Loucy (cell line): ENCODE data around the gene NPIPB8.
"Not testable (repeated sequence)": the region's sequence is repeated elsewhere in the genome, so short reads cannot be mapped to it uniquely, and the experiment has no call there.

ENCODE experiments used
- H2AFZ ChIP-seq: fragments of 200-600 bp; sonication (generic); 2 replicates; pipeline ENCODE4 v1.6.0; 2016; ENCODE audit warnings: antibody characterized with exemption, mild to moderate bottlenecking, low read length, moderate library complexity
- H3F3A ChIP-seq: fragments of 200-600 bp; 2 replicates; pipeline ENCODE4 v1.6.0; 2016; ENCODE audit warnings: antibody characterized with exemption, low read depth, mild to moderate bottlenecking
- H3K27me3 ChIP-seq: fragments of 200-600 bp; sonication (generic); 2 replicates; pipeline ENCODE4 v1.6.1; 2014; ENCODE audit warnings: low read length, mild to moderate bottlenecking; ENCODE audit not compliant: insufficient read depth, poor library complexity, severe bottlenecking
- H3K36me3 ChIP-seq: fragments of 200-600 bp; sonication (generic); 2 replicates; pipeline ENCODE4 v1.6.1; 2016; ENCODE audit warnings: low read length; ENCODE audit not compliant: insufficient read depth
- H3K4me1 ChIP-seq: fragments of 200-600 bp; sonication (generic); 2 replicates; pipeline ENCODE4 v1.5.1; 2014; ENCODE audit warnings: low read length, mild to moderate bottlenecking; ENCODE audit not compliant: insufficient read depth, poor library complexity, severe bottlenecking
- H3K4me2 ChIP-seq: fragments of 200-600 bp; sonication (generic); 2 replicates; pipeline ENCODE4 v1.6.0; 2014; ENCODE audit warnings: antibody characterized with exemption, low read length, low read depth, mild to moderate bottlenecking; ENCODE audit not compliant: poor library complexity, severe bottlenecking
- H3K4me3 ChIP-seq: fragments of 200-600 bp; sonication (generic); 2 replicates; pipeline ENCODE4 v1.5.1; 2014; ENCODE audit warnings: low read length, mild to moderate bottlenecking, mixed read lengths; ENCODE audit not compliant: poor library complexity, severe bottlenecking
- H3K79me2 ChIP-seq: fragments of 200-600 bp; sonication (generic); 2 replicates; pipeline ENCODE4 v1.6.1; 2014; ENCODE audit warnings: low read length; ENCODE audit not compliant: insufficient read depth
- H3K9ac ChIP-seq: fragments of 200-600 bp; sonication (generic); 2 replicates; pipeline ENCODE4 v1.6.0; 2014; ENCODE audit warnings: mild to moderate bottlenecking, low read depth, low read length, moderate library complexity; ENCODE audit not compliant: poor library complexity, severe bottlenecking
- H3K9me2 ChIP-seq: fragments of 200-600 bp; sonication (generic); replicated peaks from 2 replicates; pipeline ENCODE4 v1.6.1; 2016; ENCODE audit warnings: low read depth, low read length, mixed read lengths
- H3K9me3 ChIP-seq: fragments of 200-600 bp; sonication (generic); 2 replicates; pipeline ENCODE4 v1.6.1; 2014; ENCODE audit warnings: mild to moderate bottlenecking, antibody characterized with exemption, low read length, low read depth; ENCODE audit not compliant: insufficient read depth
- H4K20me1 ChIP-seq: fragments of 200-600 bp; sonication (generic); 2 replicates; pipeline ENCODE4 v1.6.0; 2014; ENCODE audit warnings: antibody characterized with exemption, low read length, mild to moderate bottlenecking; ENCODE audit not compliant: insufficient read depth, poor library complexity, severe bottlenecking
- CTCF ChIP-seq: fragments of 200-600 bp; sonication (generic); conservative IDR thresholded peaks from 2 replicates; pipeline ENCODE4 v1.5.1; 2014; ENCODE audit warnings: mild to moderate bottlenecking, antibody characterized with exemption, low read length
- EZH2phosphoT487 ChIP-seq: fragments of 200-600 bp; IDR thresholded peaks from 2 replicates; pipeline ENCODE4 v1.6.1; 2018; ENCODE audit warnings: antibody characterized with exemption, mild to moderate bottlenecking, moderate library complexity, borderline replicate concordance

Gene NPIPB8

GRCh38 chr16:28596840-28597691, 40.8 kb upstream of the NPIPB8 start, which contains the start of gene SULT1A2:
Gene SULT1A2, minus strand, starts transcription at chr16:28597050. Its CDS starts 1,120 bp downstream, at chr16:28595930.
- no peak for TF ChIP-seq CTCF
- Histone ChIP-seq H3K4me3 (no peak within 1 kb of the TSS), H3K27me3 (no peaks in the 10 kb centered on the region), H3K9me2 (no peaks in the 10 kb centered on the region), H3K79me2 (no peaks in the 10 kb centered on the region), H2AFZ (no peak within 1 kb of the TSS), H3K9me3 (no peaks in the 10 kb centered on the region), H3K9ac (no peak within 1 kb of the TSS), H3K4me2 (no peak within 1 kb of the TSS), H3F3A (no peaks in the 10 kb centered on the region), H4K20me1 (no peaks in the 10 kb centered on the region), H3K4me1 (no peaks in the 10 kb centered on the region), H3K36me3 (peaks cover 11% of the 10 kb centered on the region; the same call in 1 of the 2 replicates)

GRCh38 chr16:28597692-28598261, 40.1 kb upstream of the NPIPB8 start:
- Histone ChIP-seq H3K4me1 (no peaks in the 10 kb centered on the region), H3K79me2 (no peaks in the 10 kb centered on the region), H3F3A (no peaks in the 10 kb centered on the region), H3K9ac (no peak overlapping the region), H3K36me3 (peaks cover 4% of the 10 kb centered on the region; the same call in 1 of the 2 replicates), H2AFZ (no peak overlapping the region), H3K27me3 (no peaks in the 10 kb centered on the region), H3K9me2 (no peaks in the 10 kb centered on the region), H3K4me2 (no peak overlapping the region), H4K20me1 (no peaks in the 10 kb centered on the region), H3K9me3 (no peaks in the 10 kb centered on the region), H3K4me3 (no peak overlapping the region)
- TF ChIP-seq EZH2phosphoT487 (no peak), CTCF (peak; percentile 32; the same call in 1 of the 2 replicates)

GRCh38 chr16:28599377-28600285, 38.2 kb upstream of the NPIPB8 start:
- not testable (repeated sequence) for H3K4me1 ChIP-seq, H4K20me1 ChIP-seq, H3K79me2 ChIP-seq, H3K27me3 ChIP-seq, H3K36me3 ChIP-seq, H3K9me2 ChIP-seq, H3K4me3 ChIP-seq, H2AFZ ChIP-seq, H3K9ac ChIP-seq, H3K9me3 ChIP-seq, H3K4me2 ChIP-seq, H3F3A ChIP-seq

- not testable (repeated sequence) for H4K20me1 ChIP-seq, H3K4me2 ChIP-seq, H3K79me2 ChIP-seq, H3K27me3 ChIP-seq, H3K9ac ChIP-seq, H3K36me3 ChIP-seq, H3F3A ChIP-seq, H3K4me3 ChIP-seq, H3K9me3 ChIP-seq, H3K9me2 ChIP-seq, H2AFZ ChIP-seq, H3K4me1 ChIP-seq
Measured at GRCh38 chr16:28600965-28601364, 36.9 kb upstream of the NPIPB8 start.

- H4K20me1 ChIP-seq, H3K4me1 ChIP-seq, H3K27me3 ChIP-seq, H3K9me3 ChIP-seq, H3K9ac ChIP-seq, H3K36me3 ChIP-seq, H3F3A ChIP-seq, H3K9me2 ChIP-seq, H3K79me2 ChIP-seq, H3K4me2 ChIP-seq, H2AFZ ChIP-seq, H3K4me3 ChIP-seq: not testable (repeated sequence)
Measured at GRCh38 chr16:28601589-28601988, 36.3 kb upstream of the NPIPB8 start.
